NB4 (cell line): ENCODE measurements around the gene OBSCN.

Experiments
- DNase-seq: peaks from one replicate; pipeline ENCODE4 v3.0.0; 2010; ENCODE audit warnings: low read depth
- H3K4me3 ChIP-seq: one replicate; pipeline ENCODE4 v1.5.1; 2011; ENCODE audit warnings: mild to moderate bottlenecking, low read depth, low read length, moderate library complexity
- CTCF ChIP-seq: IDR thresholded peaks from one replicate; pipeline ENCODE4 v1.5.1; 2012; ENCODE audit warnings: low read depth, low read length
- MAX ChIP-seq: IDR thresholded peaks from 2 replicates; pipeline ENCODE4 v1.6.1; 2011; ENCODE audit warnings: low read depth, low read length
- MYC ChIP-seq: IDR thresholded peaks from 2 replicates; pipeline ENCODE4 v1.6.1; 2011; ENCODE audit warnings: low read depth, low read length
- POLR2A ChIP-seq: IDR thresholded peaks from 2 replicates; pipeline ENCODE4 v1.6.1; 2011; ENCODE audit warnings: mild to moderate bottlenecking; ENCODE audit not compliant: insufficient read length; ENCODE audit errors: extremely low read depth

The OBSCN gene

DNA sequence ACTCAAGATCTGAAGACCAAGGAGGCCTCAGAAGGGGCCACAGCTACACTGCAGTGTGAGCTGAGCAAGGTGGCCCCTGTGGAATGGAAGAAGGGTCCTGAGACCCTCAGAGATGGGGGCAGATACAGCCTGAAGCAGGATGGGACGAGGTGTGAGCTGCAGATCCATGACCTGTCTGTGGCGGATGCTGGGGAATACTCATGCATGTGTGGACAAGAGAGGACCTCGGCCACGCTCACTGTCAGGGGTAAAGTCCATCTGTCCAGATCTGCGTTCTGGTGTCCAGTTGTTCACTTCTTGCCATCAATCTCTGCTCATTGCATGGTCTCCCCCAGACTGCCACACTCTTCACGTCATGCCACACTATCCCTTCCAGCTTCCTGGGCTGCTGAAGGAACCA, 90.6 kb downstream of the OBSCN start:
- DNase-seq, result no peak
- H3K4me3 ChIP-seq, result no peak overlapping the region
- TF ChIP-seq POLR2A (no peak), MAX (no peak), MYC (no peak), CTCF (no peak)

DNA sequence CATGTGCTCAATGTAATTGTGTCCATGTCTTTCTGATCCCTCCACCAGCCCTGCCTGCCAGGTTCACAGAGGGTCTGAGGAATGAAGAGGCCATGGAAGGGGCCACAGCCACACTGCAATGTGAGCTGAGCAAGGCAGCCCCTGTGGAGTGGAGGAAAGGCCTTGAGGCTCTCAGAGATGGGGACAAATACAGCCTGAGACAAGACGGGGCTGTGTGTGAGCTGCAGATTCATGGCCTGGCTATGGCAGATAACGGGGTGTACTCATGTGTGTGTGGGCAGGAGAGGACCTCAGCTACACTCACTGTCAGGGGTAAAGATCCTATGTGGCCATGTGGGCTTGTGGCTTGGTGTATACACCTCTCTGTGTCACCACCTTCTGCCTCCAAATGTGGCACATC, 91.4 kb downstream of the OBSCN start:
- DNase-seq, result no peak
- no peak overlapping the region for H3K4me3 ChIP-seq
- no peak for TF ChIP-seq POLR2A
- TF ChIP-seq MAX, result no peak
- TF ChIP-seq MYC, result no peak
- TF ChIP-seq CTCF, result no peak

DNA sequence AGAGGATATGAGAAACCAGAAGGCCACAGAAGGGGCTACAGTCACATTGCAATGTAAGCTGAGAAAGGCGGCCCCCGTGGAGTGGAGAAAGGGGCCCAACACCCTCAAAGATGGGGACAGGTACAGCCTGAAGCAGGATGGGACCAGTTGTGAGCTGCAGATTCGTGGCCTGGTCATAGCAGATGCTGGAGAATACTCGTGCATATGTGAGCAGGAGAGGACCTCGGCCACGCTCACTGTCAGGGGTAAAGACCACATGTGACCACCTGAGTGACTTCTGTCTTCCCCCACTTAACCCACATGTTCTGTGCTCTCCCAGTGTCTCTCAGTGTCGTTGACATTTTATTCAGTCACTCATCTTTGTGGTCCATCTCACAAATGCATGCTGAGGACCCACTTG, 92.1 kb downstream of the OBSCN start:
- TF ChIP-seq MAX, result no peak
- TF ChIP-seq POLR2A, result no peak
- no peak for TF ChIP-seq CTCF
- no peak for TF ChIP-seq MYC
- DNase-seq, result no peak
- H3K4me3 ChIP-seq, result no peak overlapping the region

- no peak overlapping the region for H3K4me3 ChIP-seq
- TF ChIP-seq POLR2A (no peak), MYC (no peak), MAX (no peak)
- DNase-seq, result no peak
Observed at GRCh38 chr1:228302086-228302485, 94.2 kb downstream of the OBSCN start.

GRCh38 chr1:228303596-228303995, 95.8 kb downstream of the OBSCN start:
- no peak for DNase-seq
- no peak overlapping the region for H3K4me3 ChIP-seq
- no peak for TF ChIP-seq POLR2A
- no peak for TF ChIP-seq CTCF
- no peak for TF ChIP-seq MYC
- TF ChIP-seq MAX, result no peak

DNA sequence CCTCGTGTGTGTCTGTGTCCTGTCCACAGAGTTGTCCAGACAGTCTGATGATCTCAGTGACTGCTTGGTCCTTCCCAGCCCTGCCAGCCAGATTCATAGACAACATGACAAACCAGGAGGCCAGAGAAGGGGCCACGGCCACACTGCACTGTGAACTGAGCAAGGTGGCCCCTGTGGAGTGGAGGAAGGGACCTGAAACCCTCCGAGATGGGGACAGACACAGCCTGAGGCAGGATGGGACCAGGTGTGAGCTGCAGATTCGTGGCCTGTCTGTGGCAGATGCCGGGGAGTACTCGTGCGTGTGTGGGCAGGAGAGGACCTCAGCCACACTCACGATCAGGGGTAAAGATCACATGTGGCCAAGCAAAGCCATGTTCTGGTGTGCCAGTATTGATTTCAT, 96.4 kb downstream of the OBSCN start:
- DNase-seq, result no peak
- no peak overlapping the region for H3K4me3 ChIP-seq
- TF ChIP-seq MAX (no peak), POLR2A (no peak), CTCF (no peak), MYC (no peak)
